Measurements from ENCODE around the gene CFAP410. TPM values are rescaled to one million over a fixed set of nuclear protein-coding genes. Genes with fewer than 3 reads are reported as not detected.

CFAP410 gene
- total RNA-seq, result 20.0 and 29.0 TPM in 2 replicates

GRCh38 chr21:44338971-44339910 is at the start of gene CFAP410:
TSS of gene CFAP410 (minus strand) at chr21:44339390. CDS start at chr21:44339194, 196 bp downstream.

GRCh38 chr21:44353191-44353970 is 14.2 kb upstream of the CFAP410 start, which contains the start of gene TRPM2:
TSS of gene TRPM2 (plus strand) at chr21:44353621. CDS start at chr21:44353701, 80 bp downstream.

GRCh38 chr21:44299458-44300261 is 39.5 kb downstream of the CFAP410 start, which contains the start of gene PFKL:
TSS of gene PFKL (plus strand) at chr21:44300053. CDS start at chr21:44300106, 53 bp downstream.

GRCh38 chr21:44285138-44285992 is 53.8 kb downstream of the CFAP410 start, which contains the start of gene AIRE:
TSS of gene AIRE (plus strand) at chr21:44285876. CDS start at chr21:44286007, 131 bp downstream.

Other genes starting within 250 kb of the CFAP410 start
- gene PWP2, start 232.0 kb downstream of the CFAP410 start, total RNA-seq, result 11.9 and 23.5 TPM in 2 replicates
- 11.7 and 25.7 TPM in 2 replicates for gene GATD3, start 205.7 kb downstream of the CFAP410 start, total RNA-seq
- 0.16 and 1.3 TPM in 2 replicates for gene ICOSLG, start 98.4 kb downstream of the CFAP410 start, total RNA-seq
- not detected in 2 replicates for gene DNMT3L, start 77.5 kb downstream of the CFAP410 start, total RNA-seq
- gene AIRE, start 53.5 kb downstream of the CFAP410 start, total RNA-seq, result 0.13 TPM in 1 of 2 replicates, not detected in the other
- gene PFKL, start 39.3 kb downstream of the CFAP410 start, total RNA-seq, result 80.5 and 89.5 TPM in 2 replicates
- gene TRPM2, start 14.2 kb upstream of the CFAP410 start, total RNA-seq, result 1.3 and 2.1 TPM in 2 replicates
- gene LRRC3, start 116.1 kb upstream of the CFAP410 start, total RNA-seq, result 2.9 and 3.5 TPM in 2 replicates
- gene KRTAP10-1, start 200.8 kb upstream of the CFAP410 start, total RNA-seq, result not detected in 2 replicates
- gene KRTAP10-2, start 212.1 kb upstream of the CFAP410 start, total RNA-seq, result not detected in 2 replicates
- gene KRTAP10-3, start 219.4 kb upstream of the CFAP410 start, total RNA-seq, result not detected in 2 replicates
- not detected in 2 replicates for gene KRTAP10-4, start 234.3 kb upstream of the CFAP410 start, total RNA-seq
- gene KRTAP10-5, start 241.2 kb upstream of the CFAP410 start, total RNA-seq, result not detected in 2 replicates

Data from mesangial cell (primary cell).